Stimulated activated CD8-positive, alpha-beta memory T cell treated with anti-CD3 and anti-CD28 coated beads, Interleukin-15, amount 100 ng/mL, for 48 hours (primary cell): Measurements from ENCODE around the gene CRYBG2.
"Not testable (repeated sequence)": the region's sequence is repeated elsewhere in the genome, so short reads cannot be mapped to it uniquely, and the experiment has no call there.

Experiments used
- DNase-seq, 2 donors: peaks; one replicate each; pipeline ENCODE4 v3.0.0-alpha.2; 2020; ENCODE audit warnings: low read depth in 2 of 2

Gene CRYBG2

DNA sequence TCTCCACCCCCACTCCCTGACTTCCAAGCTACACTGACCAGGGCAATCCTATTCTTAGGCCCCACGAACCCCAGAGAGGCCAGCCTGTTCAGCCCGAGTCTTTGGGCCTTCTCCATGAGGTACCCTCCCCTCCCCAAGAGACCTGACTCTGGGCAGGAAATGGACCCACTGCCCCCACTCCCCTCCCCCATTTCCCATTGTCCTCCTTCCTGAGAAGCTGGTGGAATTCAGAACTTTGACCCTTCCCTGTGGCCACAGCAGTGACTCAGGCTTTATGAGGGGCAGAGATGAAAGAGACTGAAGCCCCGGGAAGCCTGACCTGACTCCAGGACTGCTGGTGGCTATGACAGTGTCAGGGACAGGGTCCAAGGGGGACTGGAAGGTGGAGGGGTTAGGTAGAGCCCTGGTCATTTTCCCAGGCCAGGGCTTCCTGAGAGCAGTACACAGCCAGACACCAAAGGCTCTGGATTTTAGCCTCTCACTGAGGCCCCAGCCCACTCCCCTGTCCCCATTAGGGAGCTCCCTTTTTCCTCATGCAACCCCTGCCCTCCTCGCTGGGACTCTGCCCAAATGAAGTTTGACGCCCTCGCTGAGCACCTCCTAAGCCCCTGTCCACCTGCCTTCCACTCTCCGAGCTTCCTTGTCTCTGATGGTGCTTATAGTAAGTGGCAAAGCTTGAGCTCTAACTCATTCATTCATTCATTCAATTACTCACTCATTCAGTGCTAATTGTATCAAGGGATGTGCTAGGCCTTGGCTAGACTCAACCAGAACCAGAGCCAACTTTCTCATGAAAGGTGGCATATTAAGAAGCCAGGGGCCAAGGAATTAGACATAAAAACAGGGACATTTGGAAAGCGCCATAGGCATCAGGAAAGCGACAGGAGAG lies 3.0 kb downstream of the CRYBG2 start:
- DNase-seq, result no peak

DNA sequence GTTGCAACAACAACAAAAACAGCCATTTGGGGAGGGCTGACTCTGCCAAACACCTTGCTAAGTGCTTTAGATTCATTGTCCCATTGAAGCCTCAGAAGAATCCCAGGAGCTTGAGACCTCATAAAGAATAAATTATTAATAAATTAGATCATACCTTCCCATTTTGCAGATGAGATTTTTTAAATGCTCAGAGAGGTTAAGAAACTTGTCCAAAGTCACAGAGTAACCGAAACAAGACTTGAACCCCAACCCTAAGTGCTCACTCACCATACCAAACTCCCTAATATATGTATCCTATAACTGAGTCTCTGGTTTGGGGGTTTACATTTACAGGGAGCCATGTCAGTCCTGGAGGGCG lies 3.6 kb downstream of the CRYBG2 start:
- DNase-seq, result no peak

DNA sequence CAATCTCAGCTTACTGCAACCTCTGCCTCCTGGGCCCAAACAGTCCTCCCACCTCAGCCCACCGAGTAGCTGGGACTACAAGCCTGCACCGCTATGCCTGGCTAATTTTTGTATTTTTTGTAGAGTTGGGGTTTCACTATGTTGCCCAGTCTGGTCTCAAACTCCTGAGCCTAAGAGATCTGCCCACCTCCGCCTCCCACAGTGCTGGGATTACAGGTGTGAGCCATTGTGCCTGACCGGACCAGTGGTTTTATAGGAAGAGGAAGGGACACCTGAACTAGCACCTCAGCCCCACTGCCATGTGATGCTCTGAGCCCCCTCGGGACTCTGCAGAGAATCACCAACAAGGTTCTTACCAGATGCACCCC lies 4.1 kb downstream of the CRYBG2 start:
- no peak for DNase-seq

DNA sequence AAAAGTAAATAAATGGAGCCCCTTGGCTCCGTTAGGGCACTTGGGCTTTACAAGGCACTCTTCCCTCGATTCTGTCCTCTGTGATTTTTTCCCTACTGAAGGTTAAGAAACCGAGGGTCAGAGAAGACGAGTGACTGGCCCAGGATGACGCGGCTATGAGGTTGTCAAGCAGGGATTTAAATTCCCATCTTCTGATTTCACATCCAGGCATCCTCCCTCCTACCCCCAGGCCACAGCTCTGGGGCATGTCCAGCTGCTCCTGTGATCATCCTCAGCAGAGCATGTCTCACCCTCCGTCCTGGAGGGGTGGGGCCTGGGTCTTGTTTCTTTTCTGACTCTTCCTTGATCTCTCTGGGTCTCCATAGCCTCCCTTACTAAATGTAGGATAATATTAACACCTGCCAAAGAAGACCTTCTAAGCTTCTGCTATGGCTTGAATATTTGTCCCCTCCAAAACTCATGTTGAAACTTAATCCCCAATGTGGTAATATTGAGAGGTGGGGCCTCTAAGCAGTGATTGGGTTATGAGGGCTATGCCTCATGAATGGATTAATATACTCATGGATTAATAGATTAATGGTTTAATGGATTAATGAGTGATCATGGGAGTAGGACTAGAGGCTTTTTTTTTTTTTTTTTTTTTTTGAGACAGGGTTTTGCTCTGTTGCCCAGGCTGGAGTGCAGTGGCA lies 4.6 kb downstream of the CRYBG2 start:
- DNase-seq, result no peak

DNA sequence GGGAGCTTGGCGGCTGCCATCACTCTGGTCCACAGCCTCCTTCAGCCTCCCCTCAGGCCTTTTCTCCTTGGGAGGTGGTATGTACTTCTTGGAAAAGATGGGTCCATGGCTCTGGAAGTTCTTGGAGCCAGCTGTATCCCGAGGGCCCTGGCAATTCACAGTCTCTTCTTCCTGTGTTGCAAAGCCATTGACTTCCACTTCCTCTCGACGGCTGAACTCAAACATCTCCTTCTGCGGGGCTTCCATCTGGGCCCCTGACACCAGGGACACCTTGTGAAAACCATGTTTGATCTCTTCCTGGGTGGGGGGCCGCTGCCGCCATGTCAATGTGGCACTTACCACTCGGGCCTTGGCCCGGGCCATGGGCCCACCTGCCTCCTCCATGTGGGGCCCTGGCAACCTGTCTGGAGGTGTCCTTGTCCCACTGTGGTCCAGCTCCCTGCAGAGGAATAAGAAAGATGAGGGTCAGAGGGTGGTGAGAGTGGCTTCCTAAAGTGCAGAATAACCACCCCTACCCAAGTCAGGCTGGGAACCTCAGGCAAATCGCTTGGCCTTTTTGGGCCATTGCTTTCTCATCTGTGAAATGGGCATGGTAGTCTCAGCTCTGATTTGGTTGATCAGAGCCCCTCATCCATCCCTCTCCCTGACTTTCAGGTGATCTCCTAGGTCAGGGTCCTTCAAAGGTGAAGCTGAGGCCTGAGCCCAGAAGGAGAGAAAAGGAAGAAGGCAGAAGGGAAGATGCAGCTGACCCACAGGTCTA lies 7.5 kb downstream of the CRYBG2 start:
- no peak for DNase-seq

DNA sequence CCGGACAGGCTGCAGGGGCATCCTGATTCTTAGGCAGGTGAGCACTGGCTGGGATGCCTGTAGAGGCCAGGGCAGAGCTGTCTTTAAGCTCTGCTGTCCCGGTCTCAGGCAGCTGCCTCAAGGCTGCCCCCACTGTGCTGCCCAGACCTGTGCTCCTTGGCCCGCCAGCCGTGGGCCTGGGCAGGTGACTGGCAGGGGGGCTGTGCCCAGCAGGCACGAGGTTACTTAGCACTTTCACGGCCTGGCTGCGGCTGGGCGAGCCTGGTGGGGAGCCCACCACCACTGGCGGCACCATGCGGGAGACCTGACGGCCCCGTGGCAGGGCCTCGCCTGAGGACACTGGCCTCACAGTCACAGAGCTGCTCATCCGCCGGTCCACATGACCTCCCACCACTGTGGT lies 8.2 kb downstream of the CRYBG2 start:
- no peak for DNase-seq

DNA sequence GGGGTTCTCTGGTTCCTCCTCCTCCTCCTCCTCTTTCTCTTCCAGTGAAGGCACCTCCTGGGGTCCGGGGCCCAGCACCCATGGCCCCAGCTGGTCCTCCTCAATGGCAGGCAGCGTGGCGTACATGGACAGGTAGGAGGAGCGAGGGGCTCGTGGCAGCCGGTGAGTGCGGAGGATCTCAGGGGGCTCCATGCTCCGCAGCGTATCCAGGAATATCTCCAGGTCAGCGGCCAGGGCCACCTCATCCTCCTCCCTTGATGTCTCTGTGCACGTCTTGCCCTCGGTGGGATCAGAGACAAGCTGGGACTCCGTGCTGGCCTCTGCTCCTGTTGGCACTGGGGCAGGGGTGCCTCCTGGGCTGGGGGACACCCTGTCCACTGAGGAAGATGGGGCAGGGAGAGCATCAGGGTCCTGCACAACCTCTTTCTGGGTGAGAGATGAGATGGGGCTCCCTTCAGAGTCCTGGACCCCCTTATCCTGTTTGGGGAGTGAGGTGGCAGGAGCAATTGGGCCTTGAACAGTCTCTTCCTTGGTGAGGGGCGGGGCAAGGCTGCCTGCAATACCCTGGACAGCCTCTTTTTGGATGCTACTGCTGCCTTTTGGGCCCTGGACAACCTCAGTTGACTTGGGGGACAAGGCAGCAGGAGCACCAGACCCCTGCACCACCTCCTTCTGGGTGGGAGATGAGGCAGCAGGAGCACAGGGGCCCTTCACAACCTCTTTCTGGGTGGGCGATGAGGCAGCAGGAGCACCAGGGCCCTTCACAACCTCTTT lies 9.6 kb downstream of the CRYBG2 start:
- no peak for DNase-seq

DNA sequence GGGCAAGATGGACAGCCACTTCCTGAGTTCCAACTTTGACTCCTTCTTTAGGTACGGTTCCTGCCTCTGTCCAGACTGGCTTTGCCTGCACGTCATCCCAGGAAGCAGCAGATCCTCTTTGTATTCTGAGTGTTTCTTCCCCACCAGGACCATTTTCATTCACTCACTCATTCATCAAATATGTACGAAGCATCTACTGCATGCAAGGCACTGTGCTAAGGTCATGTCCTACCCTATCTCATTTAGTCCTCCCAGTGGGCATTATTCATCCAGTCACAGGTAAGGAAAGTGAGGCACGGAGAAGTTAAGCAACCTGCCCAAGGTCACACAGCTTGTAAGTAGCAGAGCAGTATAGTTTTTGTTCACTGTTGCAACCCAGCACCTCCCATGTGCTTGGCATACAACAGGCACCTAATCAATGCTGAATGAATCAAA lies 13.9 kb downstream of the CRYBG2 start:
- no peak for DNase-seq

DNA sequence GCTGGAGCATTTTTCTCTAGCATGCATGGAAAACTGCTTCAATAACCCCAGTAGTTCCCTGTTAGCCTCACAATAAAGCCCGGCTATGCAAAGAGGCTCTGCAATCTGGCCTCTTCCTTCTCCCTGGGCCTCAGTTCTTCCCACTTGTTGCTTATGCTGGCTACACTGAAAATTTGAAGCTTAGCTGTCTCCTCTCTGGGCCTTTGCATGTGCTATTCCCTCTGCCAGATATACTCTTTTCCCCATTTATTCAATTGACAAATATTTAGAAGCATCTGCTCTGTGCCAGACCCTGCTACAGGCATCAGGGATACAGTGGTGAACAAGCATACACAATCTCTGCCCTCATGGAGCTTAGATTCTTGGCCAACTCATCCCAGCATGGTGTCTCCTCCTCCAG lies 15.3 kb downstream of the CRYBG2 start:
- DNase-seq, result no peak

DNA sequence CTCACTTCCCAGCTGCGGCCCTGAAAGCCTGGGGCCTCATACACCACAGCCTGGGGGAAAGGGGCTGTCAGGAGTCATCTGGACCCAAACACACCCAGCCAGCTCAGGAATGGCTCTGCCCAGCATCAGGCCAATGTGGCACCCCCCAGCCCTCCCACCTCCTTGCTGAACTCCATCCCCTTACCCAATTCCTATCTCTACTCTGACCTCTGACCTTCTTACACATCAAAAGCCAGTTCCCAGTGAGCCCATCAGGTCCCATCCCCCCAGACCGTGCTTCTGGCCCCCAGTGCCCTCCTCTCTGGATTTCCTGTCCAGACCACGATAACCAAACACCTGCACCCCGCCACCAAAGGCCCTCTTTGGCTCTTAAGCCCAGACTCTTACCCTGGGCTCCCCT lies 16.3 kb downstream of the CRYBG2 start:
- DNase-seq, result no peak

DNA sequence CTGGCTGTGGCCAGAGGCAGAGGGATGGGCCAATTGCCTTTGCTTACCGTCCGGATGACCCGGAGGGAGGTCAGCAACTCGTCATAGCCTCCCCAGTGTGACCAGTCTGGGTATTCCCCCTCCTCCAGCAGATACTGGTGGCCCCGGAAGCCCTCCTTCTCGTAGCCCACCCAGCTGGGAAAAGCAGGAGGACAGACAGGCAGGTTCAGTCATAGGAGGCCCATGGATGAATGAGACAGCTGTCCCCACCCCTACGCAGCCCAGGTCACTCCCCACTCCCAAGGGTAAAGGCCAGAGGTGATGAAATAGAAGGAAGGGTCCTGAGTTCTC lies 16.8 kb downstream of the CRYBG2 start:
- DNase-seq, result no peak

DNA sequence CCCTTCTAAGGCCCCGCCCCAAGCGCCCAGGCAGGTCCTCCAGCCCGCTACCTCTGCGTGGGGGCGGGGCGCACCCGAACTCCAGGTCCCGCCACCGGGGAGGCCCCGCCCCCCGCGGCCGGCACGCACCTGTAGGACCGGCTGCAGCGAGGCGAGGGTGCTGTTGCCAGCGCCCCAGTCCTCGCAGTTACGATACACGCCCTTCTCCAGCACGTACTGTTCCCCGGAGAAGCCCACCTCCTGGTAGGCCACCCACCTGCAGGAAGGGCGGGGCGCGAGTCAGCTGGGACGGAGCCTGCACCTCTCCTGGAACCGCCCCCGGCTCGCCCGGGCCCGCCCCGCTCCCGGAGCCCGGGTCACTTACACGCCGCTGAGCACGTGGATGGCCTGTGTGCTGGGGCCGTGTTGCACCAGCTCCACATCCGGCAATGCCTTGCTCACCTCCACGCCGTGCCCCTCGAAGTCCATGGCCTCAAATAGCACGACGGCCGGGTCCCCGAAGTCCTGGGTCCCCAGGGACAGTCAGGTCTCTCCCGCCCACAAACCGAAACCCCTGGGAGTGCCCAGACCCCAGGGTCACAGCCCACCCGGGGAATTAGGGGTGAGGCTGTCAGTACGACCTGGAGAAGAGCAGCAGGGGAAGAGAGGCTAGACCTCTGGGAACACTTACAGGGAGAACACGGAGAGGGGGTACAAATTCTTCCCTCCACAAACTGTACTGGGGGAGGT lies 17.3 kb downstream of the CRYBG2 start:
- peak; percentile 77 to 80 for DNase-seq

DNA sequence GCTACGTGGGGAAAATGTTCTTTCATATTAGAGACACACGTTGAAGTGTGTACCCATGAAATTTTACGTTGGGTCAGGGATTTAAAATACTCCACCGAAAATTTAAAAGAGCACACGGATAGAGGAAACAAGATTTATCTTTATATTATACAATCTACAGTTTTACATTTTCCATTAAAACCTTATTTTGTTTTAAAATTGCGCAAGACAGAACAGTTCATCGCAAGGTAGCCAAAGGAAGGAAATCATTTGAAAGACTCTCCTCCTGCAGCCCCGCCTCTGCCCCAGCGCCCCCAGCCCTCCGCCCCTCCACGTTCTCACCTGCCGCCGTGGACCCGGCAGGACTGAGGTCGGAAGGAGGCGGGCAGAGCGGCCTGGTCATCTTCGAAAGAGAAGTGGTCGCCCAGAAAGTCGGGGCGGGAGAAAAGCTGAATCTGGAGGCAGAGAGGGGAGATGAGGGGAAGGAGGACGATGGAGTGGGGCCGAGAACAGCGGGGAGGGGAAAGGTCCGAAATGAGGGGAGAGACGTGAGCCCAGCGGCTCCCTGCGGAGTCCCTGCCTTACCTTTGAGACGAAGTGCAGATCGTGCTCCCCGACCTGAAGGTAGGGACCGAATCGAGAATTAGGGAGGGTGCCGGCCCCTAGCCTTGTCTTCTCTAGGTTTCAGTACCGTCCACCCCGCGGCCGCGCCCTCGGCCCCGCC lies 18.0 kb downstream of the CRYBG2 start:
- no peak for DNase-seq

DNA sequence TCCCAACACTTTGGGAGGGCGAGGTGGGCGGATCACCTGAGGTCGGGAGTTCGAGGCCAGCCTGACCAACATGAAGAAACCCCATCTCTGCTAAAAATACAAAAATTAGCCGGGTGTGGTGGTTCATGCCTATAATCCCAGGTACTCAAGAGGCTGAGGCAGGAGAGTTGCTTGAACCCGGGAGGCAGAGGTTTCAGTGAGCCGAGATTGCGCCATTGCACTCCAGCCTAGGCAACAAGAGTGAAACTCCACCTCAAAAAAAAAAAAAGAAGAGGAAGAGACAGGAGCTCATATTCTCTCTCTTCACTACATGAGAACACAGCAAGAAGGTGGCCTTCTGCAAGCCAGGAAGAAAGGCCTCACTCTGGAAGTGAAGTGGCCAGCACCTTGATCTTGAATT lies 20.6 kb downstream of the CRYBG2 start:
- DNase-seq, result not testable (repeated sequence)

DNA sequence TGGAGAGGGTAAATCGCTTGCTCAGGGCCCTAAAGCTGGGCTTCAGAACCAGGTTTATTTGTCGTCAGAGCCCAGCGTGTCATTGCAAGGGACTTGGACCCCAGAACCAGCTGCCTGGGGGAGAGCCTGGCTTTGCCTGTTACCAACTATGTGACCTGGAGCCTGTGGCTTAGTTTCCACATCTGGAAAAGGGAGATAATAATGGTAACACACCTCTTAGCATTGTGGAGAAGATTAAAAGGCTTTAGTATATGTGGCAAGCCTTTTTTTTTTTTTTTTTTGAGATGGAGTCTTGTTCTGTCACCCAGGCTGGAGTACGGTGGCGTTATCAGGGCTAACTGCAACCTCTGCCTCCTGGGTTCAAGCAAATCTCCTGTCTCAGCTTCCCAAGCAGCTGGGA lies 23.7 kb downstream of the CRYBG2 start:
- no peak for DNase-seq

DNA sequence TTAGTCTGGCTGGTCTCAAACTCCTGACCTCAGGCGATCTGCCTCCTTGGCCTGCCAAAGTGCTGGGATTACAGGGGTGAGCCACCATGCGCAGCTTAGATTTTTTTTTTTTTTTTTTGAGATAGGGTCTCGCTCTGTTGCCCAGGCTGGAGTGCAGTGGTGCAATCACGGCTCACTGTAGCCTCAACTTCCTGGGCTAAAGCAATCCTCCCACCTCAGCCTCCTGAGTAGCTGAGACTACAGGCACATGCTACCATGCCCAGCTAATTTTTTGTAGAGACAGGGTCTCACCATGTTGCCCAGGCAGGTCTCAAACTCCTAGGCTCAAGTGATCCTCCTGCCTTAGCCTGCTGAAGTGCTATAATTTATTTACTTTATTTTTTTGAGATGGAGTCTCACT lies 24.6 kb downstream of the CRYBG2 start:
- DNase-seq, result not testable (repeated sequence)

DNA sequence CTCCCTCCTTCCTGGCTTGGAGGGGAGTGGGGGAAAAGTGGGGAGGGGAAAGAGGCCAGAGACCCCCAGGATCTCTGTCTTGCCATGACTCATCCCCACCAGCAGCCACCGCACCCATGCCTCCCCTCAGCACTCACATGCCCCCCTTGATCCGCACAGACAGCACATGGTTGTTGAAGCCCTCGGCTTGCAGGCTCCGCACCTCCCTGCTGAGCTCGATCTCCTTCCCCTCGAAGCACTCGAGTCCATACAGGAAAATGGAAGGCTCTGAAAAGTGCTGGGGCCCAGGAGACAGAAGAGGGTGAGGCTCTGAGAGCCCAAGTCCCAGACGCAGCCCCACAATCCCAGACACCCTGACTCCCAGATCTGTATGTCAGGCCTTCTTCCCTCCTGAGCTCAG lies 25.3 kb downstream of the CRYBG2 start:
- no peak for DNase-seq

DNA sequence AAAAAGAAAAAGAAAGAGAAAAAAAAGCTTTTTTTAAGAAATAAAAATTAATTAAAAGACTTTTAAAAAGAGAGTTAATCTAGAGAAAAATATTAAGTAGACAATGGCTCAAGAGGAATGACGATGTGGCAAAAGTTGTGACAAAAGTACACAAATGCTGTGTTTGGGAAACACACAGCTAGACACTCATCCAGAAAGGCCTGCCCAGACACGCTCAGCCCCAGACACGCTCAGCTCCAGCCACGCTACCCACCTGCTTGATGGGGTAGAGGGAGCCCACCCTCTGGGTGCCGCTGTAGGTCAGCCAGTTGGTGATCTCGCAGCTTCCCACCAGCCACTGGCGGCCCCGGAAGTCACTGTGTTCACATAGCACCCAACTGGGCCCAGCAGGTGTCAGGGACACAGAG lies 26.0 kb downstream of the CRYBG2 start:
- no peak for DNase-seq

DNA sequence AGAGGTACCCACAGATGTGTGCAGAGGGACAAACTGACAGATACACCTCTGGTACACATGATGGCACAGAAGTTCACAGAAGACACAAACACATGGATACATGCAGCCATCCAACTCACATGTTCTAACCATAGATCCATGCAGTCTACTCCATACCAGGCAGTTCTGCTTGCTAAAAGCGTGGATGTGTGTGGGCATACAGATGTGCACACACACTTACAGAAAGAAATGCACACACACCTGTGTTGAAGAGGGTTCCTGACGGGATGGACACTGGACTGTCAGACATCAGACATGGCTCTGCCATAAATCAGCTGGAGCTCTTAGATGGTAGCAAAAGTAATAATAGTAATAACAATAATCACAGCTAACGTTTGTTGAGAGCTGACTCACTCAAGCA lies 29.4 kb downstream of the CRYBG2 start:
- no peak for DNase-seq

DNA sequence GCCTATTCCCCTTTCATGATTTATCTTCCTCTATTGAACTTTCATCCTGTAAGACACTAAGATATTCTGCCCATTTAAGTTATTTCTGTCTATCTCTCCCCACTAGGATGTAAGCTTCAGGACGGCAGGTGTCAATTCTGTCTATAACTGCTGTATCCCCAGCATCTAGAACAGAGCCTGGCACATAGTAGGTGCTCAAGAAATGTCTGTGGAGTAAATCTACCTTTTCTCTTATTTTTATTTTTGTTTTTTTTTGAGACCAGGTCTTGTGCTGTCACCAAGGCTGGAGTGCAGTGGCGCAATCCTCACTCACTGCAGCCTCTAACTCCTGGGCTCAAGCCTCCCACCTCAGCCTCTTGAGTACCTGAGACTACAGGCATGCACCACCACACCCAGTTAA lies 30.5 kb downstream of the CRYBG2 start:
- no peak for DNase-seq

DNA sequence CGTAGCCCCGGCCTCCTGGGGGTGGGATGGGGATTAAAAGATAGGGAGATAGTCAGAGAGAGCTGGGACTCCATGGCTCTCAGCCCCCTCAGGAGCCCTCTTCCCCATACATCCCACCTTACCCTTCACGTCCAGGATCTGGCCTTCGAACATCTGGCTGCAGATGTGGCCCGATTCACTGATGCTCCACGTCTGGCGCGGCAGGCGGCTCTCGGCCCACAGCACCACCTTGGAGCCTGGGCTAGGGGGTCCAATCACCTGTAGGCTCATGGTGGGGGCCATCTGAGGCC lies 31.9 kb downstream of the CRYBG2 start:
- DNase-seq, result no peak
